Astrocyte of the cerebellum (primary cell): Measurements from ENCODE around the gene MRPL24.
A peak's percentile ranks its signal among the peaks of the same experiment; 100 is the strongest.

Source experiments
- DNase-seq: peaks from one replicate; pipeline ENCODE4 v3.0.0-alpha.2; 2011; ENCODE audit warnings: low read depth
- H3K4me3 ChIP-seq: 2 replicates; pipeline ENCODE4 v1.5.1; 2011; ENCODE audit warnings: mild to moderate bottlenecking, low read depth, low read length, moderate library complexity
- in situ Hi-C: cut with HindIII; loops from 2 replicates; pipeline ENCODE4 v1.10.0; 2017; ENCODE audit warnings: low sequenced_read_pairs
- TF ChIP-seq, protein P1 (sequence below): IDR thresholded peaks from 2 replicates; pipeline ENCODE4 v1.5.1; 2012; ENCODE audit warnings: low read length, low read depth, moderate library complexity, mild to moderate bottlenecking; ENCODE audit errors: missing control alignments

Gene MRPL24

GRCh38 chr1:156689953-156690674, 50.8 kb downstream of the MRPL24 start:
- peak overlapping the region; percentile 6 for H3K4me3 ChIP-seq
- DNase-seq = no peak
- in situ Hi-C loops = no loop called here
- TF ChIP-seq, protein P1, sequence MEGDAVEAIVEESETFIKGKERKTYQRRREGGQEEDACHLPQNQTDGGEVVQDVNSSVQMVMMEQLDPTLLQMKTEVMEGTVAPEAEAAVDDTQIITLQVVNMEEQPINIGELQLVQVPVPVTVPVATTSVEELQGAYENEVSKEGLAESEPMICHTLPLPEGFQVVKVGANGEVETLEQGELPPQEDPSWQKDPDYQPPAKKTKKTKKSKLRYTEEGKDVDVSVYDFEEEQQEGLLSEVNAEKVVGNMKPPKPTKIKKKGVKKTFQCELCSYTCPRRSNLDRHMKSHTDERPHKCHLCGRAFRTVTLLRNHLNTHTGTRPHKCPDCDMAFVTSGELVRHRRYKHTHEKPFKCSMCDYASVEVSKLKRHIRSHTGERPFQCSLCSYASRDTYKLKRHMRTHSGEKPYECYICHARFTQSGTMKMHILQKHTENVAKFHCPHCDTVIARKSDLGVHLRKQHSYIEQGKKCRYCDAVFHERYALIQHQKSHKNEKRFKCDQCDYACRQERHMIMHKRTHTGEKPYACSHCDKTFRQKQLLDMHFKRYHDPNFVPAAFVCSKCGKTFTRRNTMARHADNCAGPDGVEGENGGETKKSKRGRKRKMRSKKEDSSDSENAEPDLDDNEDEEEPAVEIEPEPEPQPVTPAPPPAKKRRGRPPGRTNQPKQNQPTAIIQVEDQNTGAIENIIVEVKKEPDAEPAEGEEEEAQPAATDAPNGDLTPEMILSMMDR = no peak

DNA sequence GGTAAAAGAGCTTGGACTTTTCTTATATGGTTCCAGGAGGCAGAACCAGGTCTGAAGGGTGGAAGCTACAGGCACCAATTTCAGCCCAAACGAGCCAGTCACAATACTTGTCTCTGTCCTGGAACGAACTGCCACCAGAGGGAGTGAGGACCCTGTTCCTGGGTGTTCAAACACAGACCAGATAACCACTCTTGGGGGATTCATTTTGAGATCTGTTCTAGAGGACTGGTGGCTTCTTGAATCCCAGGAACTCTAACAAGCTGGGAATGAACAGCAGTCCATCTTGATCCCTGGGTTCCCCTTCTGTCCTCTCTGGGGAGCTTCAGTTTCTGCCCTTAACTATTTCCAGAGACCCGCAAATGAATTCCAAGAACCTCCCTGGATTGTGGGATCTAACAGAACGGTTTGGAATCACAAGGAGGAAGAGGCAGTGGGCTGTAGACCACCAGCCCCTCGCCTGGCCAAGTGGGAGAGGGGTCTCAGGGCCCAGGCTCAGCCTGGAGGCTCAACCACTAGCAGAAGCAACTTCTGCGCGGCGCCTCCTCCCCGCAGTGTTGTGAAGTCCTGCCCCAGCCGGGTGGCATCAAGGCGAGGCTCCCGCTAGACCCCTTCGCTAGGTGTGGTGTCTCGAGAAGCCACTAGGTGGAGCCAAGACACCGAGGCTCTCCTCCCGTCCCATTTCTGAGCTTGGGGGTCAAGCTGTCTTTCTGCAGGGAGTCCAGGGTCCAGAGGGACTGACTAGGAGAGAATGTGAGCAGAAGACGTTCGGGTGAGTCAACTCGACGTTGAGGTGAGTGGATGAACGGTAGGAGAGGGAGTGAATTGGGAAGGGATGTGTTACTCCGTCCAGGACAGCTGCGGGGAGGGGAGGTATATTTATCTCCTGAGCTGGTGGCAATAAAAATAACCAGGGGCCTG, 51.6 kb downstream of the MRPL24 start:
- in situ Hi-C loops = no loop called here
- DNase-seq = peak; percentile 53
- TF ChIP-seq, protein P1 = peak; percentile 90
- peak overlapping the region; percentile 11 for H3K4me3 ChIP-seq
